Measurements from ENCODE around the gene PARVB.

The PARVB gene

DNA sequence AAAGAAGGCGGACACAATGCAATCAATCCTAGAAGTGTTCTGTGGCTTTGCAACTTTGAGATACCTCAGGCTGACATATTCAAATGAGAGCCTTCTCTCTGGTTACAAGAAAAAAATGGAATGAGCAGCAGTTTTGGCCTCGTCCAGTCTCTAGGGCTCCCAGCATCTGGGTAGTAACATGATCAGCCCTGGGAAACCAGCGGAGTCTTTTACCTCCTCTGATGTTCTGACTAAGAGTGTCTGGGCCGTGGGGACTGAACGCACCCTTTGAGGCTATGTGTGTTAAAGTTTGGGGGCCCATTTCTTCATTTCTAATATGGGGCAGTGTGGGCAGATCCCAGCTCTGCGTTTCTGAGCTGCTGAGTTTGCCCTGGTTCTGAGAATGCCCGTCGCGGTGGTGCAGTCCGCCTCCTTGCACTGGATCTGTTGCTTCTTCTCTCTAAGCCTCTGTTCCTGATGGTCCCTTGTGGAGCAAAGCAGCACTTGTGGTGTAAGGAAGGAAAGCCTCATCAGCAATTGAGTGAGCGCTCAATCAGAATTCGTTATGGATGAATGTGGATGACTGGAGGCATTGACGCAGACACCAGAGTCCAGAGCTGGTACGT lies 8.1 kb downstream of the PARVB start (continued):
- TF ChIP-seq, protein P1, sequence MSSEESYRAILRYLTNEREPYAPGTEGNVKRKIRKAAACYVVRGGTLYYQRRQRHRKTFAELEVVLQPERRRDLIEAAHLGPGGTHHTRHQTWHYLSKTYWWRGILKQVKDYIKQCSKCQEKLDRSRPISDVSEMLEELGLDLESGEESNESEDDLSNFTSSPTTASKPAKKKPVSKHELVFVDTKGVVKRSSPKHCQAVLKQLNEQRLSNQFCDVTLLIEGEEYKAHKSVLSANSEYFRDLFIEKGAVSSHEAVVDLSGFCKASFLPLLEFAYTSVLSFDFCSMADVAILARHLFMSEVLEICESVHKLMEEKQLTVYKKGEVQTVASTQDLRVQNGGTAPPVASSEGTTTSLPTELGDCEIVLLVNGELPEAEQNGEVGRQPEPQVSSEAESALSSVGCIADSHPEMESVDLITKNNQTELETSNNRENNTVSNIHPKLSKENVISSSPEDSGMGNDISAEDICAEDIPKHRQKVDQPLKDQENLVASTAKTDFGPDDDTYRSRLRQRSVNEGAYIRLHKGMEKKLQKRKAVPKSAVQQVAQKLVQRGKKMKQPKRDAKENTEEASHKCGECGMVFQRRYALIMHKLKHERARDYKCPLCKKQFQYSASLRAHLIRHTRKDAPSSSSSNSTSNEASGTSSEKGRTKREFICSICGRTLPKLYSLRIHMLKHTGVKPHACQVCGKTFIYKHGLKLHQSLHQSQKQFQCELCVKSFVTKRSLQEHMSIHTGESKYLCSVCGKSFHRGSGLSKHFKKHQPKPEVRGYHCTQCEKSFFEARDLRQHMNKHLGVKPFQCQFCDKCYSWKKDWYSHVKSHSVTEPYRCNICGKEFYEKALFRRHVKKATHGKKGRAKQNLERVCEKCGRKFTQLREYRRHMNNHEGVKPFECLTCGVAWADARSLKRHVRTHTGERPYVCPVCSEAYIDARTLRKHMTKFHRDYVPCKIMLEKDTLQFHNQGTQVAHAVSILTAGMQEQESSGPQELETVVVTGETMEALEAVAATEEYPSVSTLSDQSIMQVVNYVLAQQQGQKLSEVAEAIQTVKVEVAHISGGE (tag by site-specific recombination; conservative IDR thresholded peaks at IDR 0.05; ENCODE audit: low read depth), result no peak
- TF ChIP-seq HIC1 (tag by site-specific recombination; IDR thresholded peaks at IDR 0.05), result no peak

DNA sequence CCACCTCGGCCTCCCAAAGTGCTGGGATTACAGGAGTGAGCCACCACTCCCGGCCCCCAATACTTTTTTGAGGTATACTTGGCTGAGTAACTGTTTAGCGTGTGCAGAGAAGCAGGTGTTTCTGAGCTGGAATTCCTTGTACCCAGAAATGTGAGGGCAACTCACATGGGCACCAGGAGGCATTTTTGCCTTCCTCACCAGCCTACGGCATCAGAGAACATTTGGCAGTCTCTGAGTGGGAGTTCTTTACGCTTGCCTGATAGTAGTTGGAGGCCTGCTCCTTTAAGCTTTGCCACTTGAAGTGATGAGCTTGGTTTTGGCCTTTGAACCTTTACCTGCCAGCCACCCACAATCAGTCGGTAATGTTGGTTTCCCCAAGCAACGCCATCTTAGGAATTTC lies 9.2 kb downstream of the PARVB start:
- H3K9me3 ChIP-seq (ENCODE audit: control insufficient read depth, insufficient read depth, low read depth, low read length), result no peaks in the 10 kb centered on the region
- no peak overlapping the region for H3K4me3 ChIP-seq (ENCODE audit: low read depth, low read length)
- no peaks in the 10 kb centered on the region for H3K4me1 ChIP-seq (ENCODE audit: control insufficient read depth, insufficient read depth, low read length)
- CTCF ChIA-PET, result interaction anchor here (0.7 to 1.5 kb wide), 3 partner anchors 24 to 48 kb away, joined by 3 to 4 read pairs (median 3); no protein-coding TSS in a partner anchor
- TF ChIP-seq ZNF629 (tag by site-specific recombination; IDR thresholded peaks at IDR 0.05) (no peak), EGR2 (tag by site-specific recombination; IDR thresholded peaks at IDR 0.05; ENCODE audit: low read depth) (peak; percentile 20; the same call in 1 of the 2 replicates), ZNF585B (tag by site-specific recombination; IDR thresholded peaks at IDR 0.05) (no peak)
- no peaks in the 10 kb centered on the region for H3K36me3 ChIP-seq (ENCODE audit: control insufficient read depth in 2 of 2, insufficient read depth in 1 of 2, low read length in 2 of 2)
- POLR2A ChIA-PET, result no interaction called here
- H3K27ac ChIP-seq (ENCODE audit: extremely low read depth, low read depth, low read length), result no peak overlapping the region

DNA sequence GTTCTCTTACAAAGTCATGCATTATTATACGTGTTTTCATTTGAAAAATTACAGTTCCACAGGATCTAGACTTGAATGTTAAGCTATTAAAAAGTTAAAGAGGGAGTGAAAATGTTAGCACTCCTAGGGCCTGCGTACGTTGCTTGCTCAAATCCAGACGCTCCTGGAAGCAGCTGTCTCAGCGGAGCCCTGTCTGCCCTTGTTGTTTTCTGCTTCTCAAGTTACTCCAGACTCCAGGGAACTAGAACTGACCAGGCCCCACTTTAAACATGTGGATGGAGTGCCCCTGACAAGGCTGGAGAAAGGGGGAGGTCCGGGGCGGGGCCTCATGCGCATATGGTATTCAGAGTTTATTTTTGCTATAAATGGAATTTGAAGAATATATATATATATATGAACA lies 9.6 kb downstream of the PARVB start:
- TF ChIP-seq ZXDB (tag by site-specific recombination; IDR thresholded peaks at IDR 0.05) (no peak), ZNF433 (tag by site-specific recombination; IDR thresholded peaks at IDR 0.05; ENCODE audit: low read depth) (no peak), BCL11B (tag by site-specific recombination; IDR thresholded peaks at IDR 0.05; ENCODE audit: low read depth) (no peak), ZNF140 (tag by site-specific recombination; IDR thresholded peaks at IDR 0.05) (no peak), GLIS2 (tag by site-specific recombination; IDR thresholded peaks at IDR 0.05) (no peak), ZNF157 (tag by site-specific recombination; IDR thresholded peaks at IDR 0.05) (no peak), ZNF175 (tag by site-specific recombination; IDR thresholded peaks at IDR 0.05) (no peak), ZNF776 (tag by site-specific recombination; IDR thresholded peaks at IDR 0.05; ENCODE audit: borderline replicate concordance) (no peak), OVOL3 (tag by site-specific recombination; IDR thresholded peaks at IDR 0.05) (no peak), ZBTB1 (tag by site-specific recombination; IDR thresholded peaks at IDR 0.05) (no peak), ZNF624 (tag by site-specific recombination; IDR thresholded peaks at IDR 0.05) (no peak), RBAK (tag by site-specific recombination; IDR thresholded peaks at IDR 0.05) (no peak), ZNF214 (tag by site-specific recombination; IDR thresholded peaks at IDR 0.05; ENCODE audit: borderline replicate concordance) (no peak), ZNF785 (tag by site-specific recombination; IDR thresholded peaks at IDR 0.05) (no peak), PBX3 (CRISPR knock-in tag; IDR thresholded peaks at IDR 0.05) (no peak), ZBTB6 (tag by site-specific recombination; IDR thresholded peaks at IDR 0.05) (no peak), ZBTB21 (tag by site-specific recombination; IDR thresholded peaks at IDR 0.05) (no peak), ZSCAN30 (tag by site-specific recombination; IDR thresholded peaks at IDR 0.05) (no peak), ZBTB17 (tag by site-specific recombination; IDR thresholded peaks at IDR 0.05) (no peak), ZNF174 (tag by site-specific recombination; IDR thresholded peaks at IDR 0.05) (no peak)
- ChIA-PET POLR2A (no interaction called here), CTCF (interaction anchor here (0.7 to 1.5 kb wide), 3 partner anchors 24 to 48 kb away, joined by 3 to 4 read pairs (median 3); no protein-coding TSS in a partner anchor)
- Histone ChIP-seq H3K9me3 (ENCODE audit: control insufficient read depth, insufficient read depth, low read depth, low read length) (no peaks in the 10 kb centered on the region), H3K36me3 (ENCODE audit: control insufficient read depth in 2 of 2, insufficient read depth in 1 of 2, low read length in 2 of 2) (no peaks in the 10 kb centered on the region), H3K4me3 (ENCODE audit: low read depth, low read length) (no peak overlapping the region), H3K27ac (ENCODE audit: extremely low read depth, low read depth, low read length) (no peak overlapping the region), H3K4me1 (ENCODE audit: control insufficient read depth, insufficient read depth, low read length) (no peaks in the 10 kb centered on the region)

Measured in HEK293 (cell line).